Measurements from ENCODE around the gene GJD3. TPM values are rescaled to one million over a fixed set of nuclear protein-coding genes. Genes with fewer than 3 reads are reported as not detected.

GJD3 gene
- total RNA-seq, 2 experiments from 2014 or later, result not detected

DNA sequence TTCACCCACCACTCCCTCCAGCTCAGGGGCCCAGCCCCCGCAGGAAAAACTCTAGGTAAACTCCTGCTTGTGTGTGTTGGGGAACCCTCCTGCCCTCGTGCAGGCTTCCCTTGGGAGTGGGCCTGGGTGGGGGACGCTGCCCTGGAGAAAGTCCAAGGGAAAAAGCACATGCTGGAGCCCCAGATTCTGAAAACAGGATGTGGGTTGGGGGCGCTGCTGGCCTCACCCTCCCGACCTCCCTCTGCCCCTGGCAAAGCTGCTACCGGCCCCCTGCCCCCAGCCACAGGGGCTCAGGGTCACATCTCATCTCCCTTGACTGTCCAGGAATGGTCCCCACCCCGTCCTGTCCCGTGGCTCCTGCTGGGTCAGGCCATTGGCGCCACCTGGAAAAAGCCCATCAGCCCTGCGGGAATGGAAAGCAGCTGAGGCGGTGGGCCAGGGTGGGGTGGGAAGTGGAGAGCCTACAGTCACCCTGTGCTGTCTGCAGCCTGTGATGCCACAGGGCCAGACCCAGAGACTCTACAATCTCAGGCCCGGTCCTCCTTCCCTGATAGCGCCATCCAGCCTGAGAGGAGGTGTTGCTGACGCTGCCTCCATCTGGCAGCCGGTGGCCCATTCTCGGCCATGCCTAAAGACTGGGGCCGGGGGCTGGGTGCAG, 2.5 kb upstream of the GJD3 start:
- ChIA-PET POLR2A (no interaction called here), CTCF (interaction anchor here (0.7 kb wide), 1 partner anchor 254 kb away, joined by 3 read pairs; no protein-coding TSS in a partner anchor)
- Histone ChIP-seq H3K4me3 (ENCODE audit: low read length) (no peak overlapping the region), H3K36me3 (ENCODE audit: insufficient read depth, low read length) (no peaks in the 10 kb centered on the region), H3K9me3 (ENCODE audit: control insufficient read depth in 1 of 2, insufficient read depth in 1 of 2, low read length in 2 of 2) (peaks cover 0 to 15% of the 10 kb centered on the region in 2 experiments), H3K27me3 (ENCODE audit: control insufficient read depth in 1 of 2, insufficient read depth in 2 of 2, low read length in 2 of 2) (peaks cover 0 to 10% of the 10 kb centered on the region in 2 experiments), H3K27ac (ENCODE audit: low read depth in 1 of 2, low read length in 2 of 2) (no peak overlapping the region), H3K4me1 (ENCODE audit: insufficient read depth, low read length) (peaks cover 21% of the 10 kb centered on the region)
- Mint-ChIP-seq H3K36me3 (ENCODE audit: low read depth) (no peaks in the 10 kb centered on the region), H3K27me3 (peaks cover 4% of the 10 kb centered on the region), H3K9me3 (no peaks in the 10 kb centered on the region), H3K4me3 (no peak overlapping the region), H3K4me1 (ENCODE audit: low read depth) (peaks cover 13% of the 10 kb centered on the region), H3K27ac (no peak overlapping the region)
- DNase-seq, result no peak
- intact Hi-C loops (cut with DNase I, micrococcal nuclease), result loop anchor here in 1 of 2 experiments (10.0 kb wide), 1 partner anchor 48 kb away; the partner anchor contains the start of gene TOP2A
- ATAC-seq (ENCODE audit: poor library complexity), result no peak
- TF ChIP-seq, protein P1, sequence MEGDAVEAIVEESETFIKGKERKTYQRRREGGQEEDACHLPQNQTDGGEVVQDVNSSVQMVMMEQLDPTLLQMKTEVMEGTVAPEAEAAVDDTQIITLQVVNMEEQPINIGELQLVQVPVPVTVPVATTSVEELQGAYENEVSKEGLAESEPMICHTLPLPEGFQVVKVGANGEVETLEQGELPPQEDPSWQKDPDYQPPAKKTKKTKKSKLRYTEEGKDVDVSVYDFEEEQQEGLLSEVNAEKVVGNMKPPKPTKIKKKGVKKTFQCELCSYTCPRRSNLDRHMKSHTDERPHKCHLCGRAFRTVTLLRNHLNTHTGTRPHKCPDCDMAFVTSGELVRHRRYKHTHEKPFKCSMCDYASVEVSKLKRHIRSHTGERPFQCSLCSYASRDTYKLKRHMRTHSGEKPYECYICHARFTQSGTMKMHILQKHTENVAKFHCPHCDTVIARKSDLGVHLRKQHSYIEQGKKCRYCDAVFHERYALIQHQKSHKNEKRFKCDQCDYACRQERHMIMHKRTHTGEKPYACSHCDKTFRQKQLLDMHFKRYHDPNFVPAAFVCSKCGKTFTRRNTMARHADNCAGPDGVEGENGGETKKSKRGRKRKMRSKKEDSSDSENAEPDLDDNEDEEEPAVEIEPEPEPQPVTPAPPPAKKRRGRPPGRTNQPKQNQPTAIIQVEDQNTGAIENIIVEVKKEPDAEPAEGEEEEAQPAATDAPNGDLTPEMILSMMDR (IDR thresholded peaks at IDR 0.05), result no peak

GRCh38 chr17:40366076-40366860, 1.7 kb upstream of the GJD3 start:
- Mint-ChIP-seq H3K4me3 (peak overlapping the region; percentile 45), H3K9me3 (no peaks in the 10 kb centered on the region), H3K27me3 (peaks cover 7% of the 10 kb centered on the region), H3K36me3 (ENCODE audit: low read depth) (no peaks in the 10 kb centered on the region), H3K4me1 (ENCODE audit: low read depth) (peaks cover 11% of the 10 kb centered on the region), H3K27ac (no peak overlapping the region)
- TF ChIP-seq, protein P1 (IDR thresholded peaks at IDR 0.05), result no peak
- no peak overlapping the region for H3K27ac ChIP-seq (ENCODE audit: low read depth in 1 of 2, low read length in 2 of 2)
- ATAC-seq (ENCODE audit: poor library complexity), result no peak
- POLR2A ChIA-PET, result interaction anchor here (0.5 kb wide), 1 partner anchor 74 kb away, joined by 3 read pairs; no protein-coding TSS in a partner anchor
- peaks cover 21% of the 10 kb centered on the region for H3K4me1 ChIP-seq (ENCODE audit: insufficient read depth, low read length)
- intact Hi-C loops (cut with DNase I, micrococcal nuclease), result loop anchor here in 1 of 2 experiments (10.0 kb wide), 1 partner anchor 49 kb away; the partner anchor contains the start of gene TOP2A
- H3K9me3 ChIP-seq (ENCODE audit: control insufficient read depth in 1 of 2, insufficient read depth in 1 of 2, low read length in 2 of 2), result peaks cover 0 to 12% of the 10 kb centered on the region in 2 experiments
- H3K36me3 ChIP-seq (ENCODE audit: insufficient read depth, low read length), result no peaks in the 10 kb centered on the region
- H3K4me3 ChIP-seq (ENCODE audit: low read length), result no peak overlapping the region
- CTCF ChIA-PET, result interaction anchor here (1.6 kb wide), 1 partner anchor 167 kb away, joined by 5 read pairs; no protein-coding TSS in a partner anchor
- H3K27me3 ChIP-seq (ENCODE audit: control insufficient read depth in 1 of 2, insufficient read depth in 2 of 2, low read length in 2 of 2), result peaks cover 0 to 10% of the 10 kb centered on the region in 2 experiments
- peak in 1 of 14 experiments; percentile 15 for DNase-seq

GRCh38 chr17:40364906-40365305, 369 bp upstream of the GJD3 start:
- Histone ChIP-seq H3K36me3 (ENCODE audit: insufficient read depth, low read length) (no peaks in the 10 kb centered on the region), H3K27me3 (ENCODE audit: control insufficient read depth in 1 of 2, insufficient read depth in 2 of 2, low read length in 2 of 2) (peaks cover 0 to 10% of the 10 kb centered on the region in 2 experiments), H3K9me3 (ENCODE audit: control insufficient read depth in 1 of 2, insufficient read depth in 1 of 2, low read length in 2 of 2) (peaks cover 0 to 5% of the 10 kb centered on the region in 2 experiments), H3K4me3 (ENCODE audit: low read length) (no peak overlapping the region), H3K27ac (ENCODE audit: low read depth in 1 of 2, low read length in 2 of 2) (no peak overlapping the region), H3K4me1 (ENCODE audit: insufficient read depth, low read length) (peaks cover 18% of the 10 kb centered on the region)
- Mint-ChIP-seq H3K9me3 (no peaks in the 10 kb centered on the region), H3K27me3 (peaks cover 17% of the 10 kb centered on the region), H3K4me1 (ENCODE audit: low read depth) (peaks cover 9% of the 10 kb centered on the region), H3K4me3 (peak overlapping the region; percentile 68), H3K27ac (no peak overlapping the region), H3K36me3 (ENCODE audit: low read depth) (no peaks in the 10 kb centered on the region)
- TF ChIP-seq, protein P1 (IDR thresholded peaks at IDR 0.05), result no peak
- ATAC-seq (ENCODE audit: poor library complexity), result no peak
- ChIA-PET CTCF (interaction anchor here (0.6 to 1.6 kb wide), 4 partner anchors 10 to 1301 kb away, joined by 3 to 5 read pairs (median 3); no protein-coding TSS in a partner anchor), POLR2A (interaction anchor here (0.6 to 0.7 kb wide), 4 partner anchors 10 to 283 kb away, joined by 3 to 4 read pairs (median 3); partner anchors contain the start of gene SMARCE1)
- intact Hi-C loops (cut with DNase I, micrococcal nuclease), result loop anchor here (5.0 to 10.0 kb wide), 3 partner anchors 37 to 112 kb away; partner anchors contain the start of gene TOP2A (in 1 of the 2)
- DNase-seq, result no peak

Measured in CD4-positive, alpha-beta T cell (primary cell).